GM12801 (cell line): ENCODE data around the gene DNASE1L2.

Experiments
- CTCF ChIP-seq: IDR thresholded peaks from one replicate; pipeline ENCODE4 v1.5.1; 2011; ENCODE audit warnings: control low read depth; ENCODE audit not compliant: insufficient read length; ENCODE audit errors: extremely low read depth

Gene DNASE1L2

DNA sequence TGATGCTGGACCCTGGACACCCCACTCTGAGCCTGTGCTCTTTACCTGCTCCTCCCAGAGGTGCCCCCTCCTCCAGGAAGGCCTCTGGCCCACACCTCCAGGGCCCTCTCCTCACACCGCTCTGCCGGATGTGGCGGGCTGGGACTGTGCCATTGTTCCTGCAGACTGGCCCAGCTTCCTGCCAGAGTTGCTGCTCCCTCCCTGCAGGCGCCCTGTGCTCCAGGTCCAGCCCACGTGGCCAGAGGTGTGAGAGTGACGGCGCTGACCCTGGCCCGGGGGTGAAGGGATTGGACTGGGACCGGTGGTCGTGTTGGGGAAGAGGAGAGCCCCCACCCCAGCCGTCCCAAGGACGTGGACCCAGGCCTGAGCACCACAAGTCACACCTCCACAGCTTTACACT, 7.2 kb upstream of the DNASE1L2 start:
- no peak for TF ChIP-seq CTCF

- no peak for TF ChIP-seq CTCF
Observed at GRCh38 chr16:2229632-2230250, 6.5 kb upstream of the DNASE1L2 start.

GRCh38 chr16:2230376-2230775, 5.9 kb upstream of the DNASE1L2 start:
- no peak for TF ChIP-seq CTCF

DNA sequence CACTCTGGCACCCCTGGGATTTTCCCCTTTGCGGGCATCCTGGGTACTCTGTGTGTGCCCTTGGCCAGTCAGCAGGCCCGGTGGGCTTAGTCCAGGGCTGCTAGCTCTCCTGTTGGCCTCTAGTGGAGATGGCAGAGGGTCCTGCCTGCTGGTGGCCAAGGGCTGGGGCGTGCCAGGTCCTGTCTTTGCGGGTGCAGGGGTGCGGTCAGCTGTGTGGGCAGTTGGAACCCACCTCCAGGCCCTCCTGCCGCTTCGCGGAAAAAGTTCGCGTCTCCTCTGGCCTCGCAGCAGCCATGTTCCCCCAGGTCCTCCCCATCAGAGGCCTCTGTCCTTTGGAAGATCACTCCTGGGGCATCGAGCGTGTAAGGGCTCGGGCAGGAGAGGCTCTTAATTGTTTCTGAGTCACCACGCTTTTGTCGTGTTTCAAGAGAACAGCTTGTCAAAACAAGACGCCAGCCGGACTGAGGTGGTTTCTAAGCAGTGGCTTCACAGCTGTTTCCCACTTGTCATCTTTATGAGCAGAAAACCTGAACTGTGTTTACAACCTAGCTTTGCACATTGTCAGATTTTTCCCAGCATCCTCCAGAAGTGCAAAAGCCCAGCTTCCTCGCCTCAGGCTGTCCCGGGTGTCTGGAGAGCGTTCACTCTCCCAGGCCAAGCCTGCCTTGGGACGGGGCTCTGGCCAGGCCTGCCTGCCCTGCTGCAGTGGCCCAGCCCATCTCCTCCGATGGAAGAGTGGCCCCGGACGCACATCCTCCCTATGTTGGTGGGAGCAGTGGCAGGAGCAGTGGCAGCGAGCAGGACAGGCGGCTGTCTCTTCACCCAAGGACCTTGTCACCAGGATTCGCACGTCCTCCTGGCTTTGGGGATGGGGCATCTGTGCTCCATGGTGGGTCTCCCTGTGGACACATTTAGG, 5.0 kb upstream of the DNASE1L2 start:
- TF ChIP-seq CTCF: no peak

- no peak for TF ChIP-seq CTCF
Observed at GRCh38 chr16:2232094-2232990, 3.9 kb upstream of the DNASE1L2 start.

DNA sequence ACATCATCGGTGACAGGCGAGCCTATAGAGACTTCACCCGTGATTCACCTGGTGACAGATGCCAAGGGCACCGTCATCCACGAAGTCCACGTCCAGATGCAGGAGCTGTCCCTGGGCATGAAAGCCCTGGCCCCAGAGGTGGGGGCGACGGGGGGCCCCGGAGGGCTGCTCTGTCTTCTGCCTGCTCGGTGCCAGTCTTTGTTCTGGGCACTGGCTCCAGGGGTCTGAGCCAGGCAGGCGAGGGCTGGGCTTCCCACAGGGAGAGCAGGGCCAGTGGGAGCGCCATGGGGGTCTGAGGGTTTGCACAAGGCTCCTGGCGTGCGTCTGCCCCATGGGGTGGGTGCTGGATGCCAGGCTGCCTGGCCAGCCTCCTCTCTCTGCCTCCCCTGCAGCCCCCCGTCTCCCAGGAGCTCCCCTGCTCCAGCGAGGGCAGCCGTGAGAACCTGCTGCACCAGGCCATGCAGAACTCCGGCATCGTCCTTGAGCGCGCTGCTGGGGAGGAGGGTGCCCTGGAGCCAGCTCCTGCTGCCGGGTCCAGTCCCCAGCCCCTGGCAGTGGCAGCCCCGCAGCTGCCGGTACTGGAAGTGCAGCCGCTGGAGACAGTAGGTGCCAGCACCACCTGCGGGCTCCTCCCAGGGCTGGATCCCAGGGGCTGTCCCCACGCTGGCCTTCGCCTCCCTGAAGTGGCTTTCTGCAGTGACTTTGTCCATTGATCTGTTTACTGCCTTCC, 3.0 kb upstream of the DNASE1L2 start:
- TF ChIP-seq CTCF: no peak
